ENCODE measurements around the gene ZFAND3. TPM values are rescaled to one million over a fixed set of nuclear protein-coding genes. Genes with fewer than 3 reads are reported as not detected.

The ZFAND3 gene
- polyA plus RNA-seq, 1 donor from 2014 or later, result 6.4 TPM

DNA sequence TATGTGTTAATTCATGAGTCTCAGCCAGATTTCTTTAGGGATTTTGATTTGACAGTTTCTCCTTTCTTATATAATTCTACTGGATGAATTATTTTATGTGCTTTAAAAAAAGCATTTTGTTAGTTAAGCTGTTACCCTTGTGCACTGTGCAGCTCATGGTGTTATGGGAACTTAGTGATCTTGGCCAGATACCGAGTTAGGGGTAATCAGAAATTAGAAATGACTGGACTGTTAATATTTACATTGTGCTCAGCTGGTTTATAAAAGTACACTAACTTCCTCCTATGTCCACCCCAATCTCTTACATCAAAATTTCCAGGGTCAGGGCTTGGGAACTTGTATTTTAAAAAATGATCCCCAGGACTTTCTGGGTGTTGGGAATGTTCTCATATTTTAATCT is 260.0 kb downstream of the ZFAND3 start:
- no peaks in the 10 kb centered on the region for H3K27me3 Mint-ChIP-seq
- peaks cover 7 to 24% (median 10%) of the 10 kb centered on the region in 3 donors for H3K4me1 Mint-ChIP-seq
- H3K27ac Mint-ChIP-seq, result no peak overlapping the region
- H3K9me3 Mint-ChIP-seq, result no peaks in the 10 kb centered on the region
- peaks cover 16% of the 10 kb centered on the region for H3K36me3 Mint-ChIP-seq
- no peak overlapping the region for H3K4me3 Mint-ChIP-seq

DNA sequence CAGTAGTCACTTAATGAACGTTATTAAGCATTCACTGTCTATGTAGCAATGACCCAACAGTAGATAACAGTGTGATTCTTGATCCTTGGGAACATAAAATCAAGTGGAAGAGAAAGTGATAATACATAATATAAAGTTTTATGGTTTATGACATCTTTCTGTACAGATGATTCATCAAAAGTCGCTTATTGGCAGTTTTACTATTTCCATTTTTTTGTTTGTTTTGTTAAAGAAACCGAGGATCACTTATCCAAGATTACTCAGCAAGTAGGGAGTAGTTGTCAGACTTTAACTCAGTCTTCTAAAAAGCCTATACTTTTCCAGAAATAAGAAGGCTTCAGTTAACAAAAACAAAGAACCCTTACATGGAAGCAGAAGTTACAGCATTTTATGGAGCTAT is 260.8 kb downstream of the ZFAND3 start:
- Mint-ChIP-seq H3K9me3 (no peaks in the 10 kb centered on the region), H3K27me3 (no peaks in the 10 kb centered on the region), H3K27ac (no peak overlapping the region), H3K4me1 (peaks cover 7 to 19% (median 7%) of the 10 kb centered on the region in 3 donors), H3K4me3 (no peak overlapping the region), H3K36me3 (peaks cover 13% of the 10 kb centered on the region)

DNA sequence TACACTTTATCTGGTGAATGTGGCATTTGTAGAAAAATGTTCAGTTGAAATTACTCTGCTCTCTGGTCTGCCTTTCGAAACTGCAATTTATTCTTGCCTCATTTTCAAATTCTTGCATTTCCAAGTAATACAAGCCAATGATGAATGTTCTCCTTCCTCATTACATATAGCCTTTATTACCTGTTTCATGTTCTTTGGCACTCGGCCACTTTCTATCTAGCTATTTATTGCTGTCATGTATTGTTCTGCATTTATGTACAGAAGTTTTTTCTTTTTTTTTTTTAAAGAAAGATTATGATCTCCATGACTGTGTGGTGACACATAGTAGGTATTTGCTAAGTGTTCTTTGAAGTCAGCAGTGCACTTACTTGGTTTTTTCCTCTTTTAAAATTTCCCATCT is 261.4 kb downstream of the ZFAND3 start:
- H3K27me3 Mint-ChIP-seq, result no peaks in the 10 kb centered on the region
- H3K4me3 Mint-ChIP-seq, result no peak overlapping the region
- H3K36me3 Mint-ChIP-seq, result peaks cover 15% of the 10 kb centered on the region
- H3K9me3 Mint-ChIP-seq, result no peaks in the 10 kb centered on the region
- H3K27ac Mint-ChIP-seq, result no peak overlapping the region
- H3K4me1 Mint-ChIP-seq, result peaks cover 7 to 18% (median 7%) of the 10 kb centered on the region in 3 donors

DNA sequence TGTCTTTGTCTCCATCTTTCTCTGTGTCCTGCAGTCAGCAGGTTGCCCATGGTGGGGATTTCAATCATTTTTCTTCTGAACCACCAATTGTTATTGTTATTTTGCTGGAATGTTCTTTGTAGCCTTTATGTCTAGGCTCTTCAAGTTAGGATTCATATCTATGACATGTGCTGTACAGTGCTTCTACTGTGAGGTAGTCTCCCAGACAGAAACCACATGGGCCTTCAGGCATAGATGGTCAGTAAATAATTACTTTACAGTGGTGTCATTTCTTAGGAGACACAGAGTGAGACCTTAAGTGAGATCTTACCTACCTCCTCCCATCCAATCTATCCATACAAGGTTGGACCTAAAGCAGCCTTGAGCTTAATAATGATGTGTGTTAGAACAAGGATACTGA is 265.5 kb downstream of the ZFAND3 start:
- Mint-ChIP-seq H3K4me1 (peaks cover 0 to 4% (median 0%) of the 10 kb centered on the region in 3 donors), H3K9me3 (no peaks in the 10 kb centered on the region), H3K4me3 (no peak overlapping the region), H3K36me3 (peaks cover 23% of the 10 kb centered on the region), H3K27me3 (no peaks in the 10 kb centered on the region), H3K27ac (no peak overlapping the region)

DNA sequence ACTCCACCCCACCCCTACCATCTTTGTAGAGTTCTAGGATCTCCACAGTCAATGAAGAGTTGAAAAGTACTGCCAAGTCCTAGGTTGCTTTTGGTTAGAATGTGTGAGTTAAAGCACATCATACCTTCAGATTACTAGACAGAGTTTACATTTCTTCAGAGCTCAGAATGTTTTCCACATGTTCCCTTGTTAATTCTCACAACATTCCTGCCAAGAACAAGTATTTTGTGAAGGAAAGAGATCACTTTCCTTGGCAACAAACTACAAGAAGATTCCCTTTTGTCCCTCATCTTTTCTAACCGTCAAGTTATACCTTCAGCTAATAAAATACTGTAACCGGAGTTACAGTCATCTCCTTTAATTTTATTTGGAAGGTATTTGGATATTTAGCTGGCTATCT is 266.8 kb downstream of the ZFAND3 start:
- no peaks in the 10 kb centered on the region for H3K9me3 Mint-ChIP-seq
- H3K27me3 Mint-ChIP-seq, result no peaks in the 10 kb centered on the region
- peaks cover 23% of the 10 kb centered on the region for H3K36me3 Mint-ChIP-seq
- H3K4me1 Mint-ChIP-seq, result peaks cover 0 to 3% (median 0%) of the 10 kb centered on the region in 3 donors
- H3K27ac Mint-ChIP-seq, result no peak overlapping the region
- no peak overlapping the region for H3K4me3 Mint-ChIP-seq

DNA sequence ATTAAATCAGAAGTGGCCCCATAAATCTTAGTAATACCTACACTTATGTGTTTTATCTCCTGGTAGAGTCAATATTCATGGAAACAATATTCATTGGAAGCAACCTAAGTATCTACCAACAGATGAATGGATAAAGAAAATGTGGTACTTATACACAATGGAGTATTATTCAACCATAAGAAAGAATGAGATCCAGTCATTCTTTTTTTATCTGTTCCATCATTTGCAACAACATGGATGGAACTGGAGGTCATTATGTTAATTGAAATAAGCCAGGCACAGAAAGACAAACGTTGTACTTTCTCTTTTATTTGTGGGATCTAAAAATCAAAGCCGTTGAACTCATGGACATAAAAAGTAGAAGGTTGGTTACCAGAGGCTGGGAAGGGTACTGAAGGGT is 268.5 kb downstream of the ZFAND3 start:
- H3K27me3 Mint-ChIP-seq, result no peaks in the 10 kb centered on the region
- no peak overlapping the region for H3K4me3 Mint-ChIP-seq
- no peaks in the 10 kb centered on the region for H3K9me3 Mint-ChIP-seq
- H3K27ac Mint-ChIP-seq, result no peak overlapping the region
- H3K36me3 Mint-ChIP-seq, result peaks cover 23% of the 10 kb centered on the region
- H3K4me1 Mint-ChIP-seq, result peaks cover 0 to 3% (median 0%) of the 10 kb centered on the region in 3 donors

DNA sequence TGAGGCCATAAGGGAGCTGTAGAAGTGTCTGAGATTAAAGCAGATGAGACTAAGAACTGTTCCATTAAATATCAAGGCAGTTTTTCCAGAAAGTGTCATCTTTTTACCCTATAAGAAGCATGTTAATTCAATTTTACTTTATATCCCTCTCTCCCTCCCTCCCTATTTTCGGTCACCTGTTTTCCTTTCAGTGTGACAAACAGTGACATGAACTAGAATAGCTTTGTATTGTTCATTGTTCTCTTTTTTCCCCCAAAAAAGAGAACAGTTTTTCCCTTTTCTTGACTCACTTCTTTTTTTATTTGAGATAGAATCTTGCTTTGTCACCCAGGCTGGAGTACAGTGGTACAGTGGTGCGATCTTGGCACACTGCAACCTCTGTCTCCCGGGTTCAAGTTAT is 269.3 kb downstream of the ZFAND3 start:
- H3K4me3 Mint-ChIP-seq, result no peak overlapping the region

DNA sequence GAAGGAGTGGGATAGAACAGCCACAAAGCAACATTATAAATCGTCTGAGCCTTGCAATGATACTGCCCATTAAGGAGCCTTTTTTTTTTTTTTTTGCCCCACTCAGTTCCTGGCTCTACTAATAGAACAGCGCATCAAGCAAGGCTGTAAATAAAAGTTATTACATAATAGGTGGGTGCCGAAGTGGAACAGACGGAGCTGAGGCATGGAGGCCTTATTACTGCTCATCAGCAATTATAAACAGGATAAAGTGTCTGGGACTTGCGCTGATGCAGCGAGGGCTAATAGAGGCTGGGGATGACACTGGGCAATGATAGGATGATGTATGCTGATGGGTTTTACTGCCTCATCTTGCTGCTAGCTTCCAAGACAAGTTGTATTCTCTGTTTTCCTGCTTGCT is 272.1 kb downstream of the ZFAND3 start:
- peaks cover 0 to 3% (median 0%) of the 10 kb centered on the region in 3 donors for H3K4me1 Mint-ChIP-seq
- no peak overlapping the region for H3K27ac Mint-ChIP-seq
- no peaks in the 10 kb centered on the region for H3K27me3 Mint-ChIP-seq
- peaks cover 13% of the 10 kb centered on the region for H3K36me3 Mint-ChIP-seq
- H3K4me3 Mint-ChIP-seq, result no peak overlapping the region
- no peaks in the 10 kb centered on the region for H3K9me3 Mint-ChIP-seq

More for the DNA sequence above, 269.3 kb downstream of the ZFAND3 start:
- Mint-ChIP-seq H3K27ac (no peak overlapping the region), H3K27me3 (no peaks in the 10 kb centered on the region), H3K36me3 (peaks cover 23% of the 10 kb centered on the region), H3K9me3 (no peaks in the 10 kb centered on the region), H3K4me1 (peaks cover 0 to 3% (median 0%) of the 10 kb centered on the region in 3 donors)

DNA sequence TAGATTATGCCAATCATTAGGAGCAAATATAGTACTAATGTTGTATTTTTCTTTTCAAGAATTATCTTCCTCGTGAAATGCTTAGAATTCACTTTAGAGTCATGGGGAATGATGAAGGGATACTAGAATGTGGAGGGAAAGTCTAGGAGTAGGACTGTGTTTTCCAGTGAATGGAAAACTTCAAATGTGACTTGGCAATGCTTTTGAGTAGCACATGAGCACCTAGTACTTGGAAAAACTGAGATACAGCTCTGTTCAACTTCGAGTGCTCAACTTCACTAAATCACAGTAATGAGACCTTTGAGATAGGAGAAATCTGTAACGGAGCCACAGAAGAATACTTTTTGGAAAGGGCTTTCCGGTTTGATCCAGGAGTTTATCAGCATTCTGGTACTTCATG is 272.9 kb downstream of the ZFAND3 start:
- Mint-ChIP-seq H3K9me3 (no peaks in the 10 kb centered on the region), H3K4me1 (peaks cover 0 to 3% (median 2%) of the 10 kb centered on the region in 3 donors), H3K27me3 (no peaks in the 10 kb centered on the region)

DNA sequence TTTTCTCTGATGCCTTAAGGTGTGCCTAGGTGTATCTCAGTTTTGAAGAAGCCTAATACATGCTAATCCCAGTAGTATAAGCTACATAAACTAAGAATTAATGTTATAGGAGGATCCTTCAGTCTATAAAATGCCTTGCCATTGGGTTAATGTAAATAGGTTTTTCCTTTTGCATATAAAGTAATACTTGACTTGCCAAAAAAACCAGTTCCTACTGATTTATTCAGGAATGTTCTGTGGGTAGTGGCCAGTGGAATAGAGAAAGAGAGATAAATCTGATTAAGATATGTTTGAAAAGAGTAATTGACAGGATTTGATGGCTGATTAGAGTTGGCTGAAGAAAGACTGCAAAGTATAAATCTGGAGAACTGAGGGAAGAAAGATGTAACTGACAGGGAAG is 273.4 kb downstream of the ZFAND3 start:
- Mint-ChIP-seq H3K27ac (no peak overlapping the region), H3K4me1 (peaks cover 0 to 4% (median 3%) of the 10 kb centered on the region in 3 donors), H3K27me3 (no peaks in the 10 kb centered on the region), H3K4me3 (no peak overlapping the region), H3K9me3 (no peaks in the 10 kb centered on the region), H3K36me3 (peaks cover 4% of the 10 kb centered on the region)

More for the DNA sequence above, 272.9 kb downstream of the ZFAND3 start:
- no peak overlapping the region for H3K27ac Mint-ChIP-seq
- H3K4me3 Mint-ChIP-seq, result no peak overlapping the region
- peaks cover 5% of the 10 kb centered on the region for H3K36me3 Mint-ChIP-seq

DNA sequence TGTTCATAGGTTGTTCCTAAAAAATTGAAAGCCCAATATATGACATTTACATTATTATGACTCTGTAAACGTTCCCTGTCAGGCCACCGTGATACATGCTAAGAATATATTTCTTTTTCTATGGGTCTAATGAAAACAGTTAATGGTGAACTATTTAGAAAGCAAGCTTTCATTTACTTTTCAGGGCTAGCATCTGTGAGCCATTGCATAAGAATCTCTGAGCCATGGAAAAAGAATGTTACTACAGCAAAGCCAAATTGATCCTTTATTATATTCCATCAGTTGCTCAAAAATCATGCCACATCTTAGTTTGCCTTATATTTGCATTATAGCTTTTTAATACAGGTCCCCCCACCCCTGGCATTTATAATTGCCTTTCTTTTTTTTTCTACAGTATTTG is 275.5 kb downstream of the ZFAND3 start:
- Mint-ChIP-seq H3K27me3 (no peaks in the 10 kb centered on the region), H3K4me3 (peak overlapping the region in 1 of 4 donors; percentile 65), H3K4me1 (peaks cover 0 to 5% (median 4%) of the 10 kb centered on the region in 3 donors), H3K27ac (no peak overlapping the region), H3K9me3 (no peaks in the 10 kb centered on the region), H3K36me3 (peaks cover 3% of the 10 kb centered on the region)

DNA sequence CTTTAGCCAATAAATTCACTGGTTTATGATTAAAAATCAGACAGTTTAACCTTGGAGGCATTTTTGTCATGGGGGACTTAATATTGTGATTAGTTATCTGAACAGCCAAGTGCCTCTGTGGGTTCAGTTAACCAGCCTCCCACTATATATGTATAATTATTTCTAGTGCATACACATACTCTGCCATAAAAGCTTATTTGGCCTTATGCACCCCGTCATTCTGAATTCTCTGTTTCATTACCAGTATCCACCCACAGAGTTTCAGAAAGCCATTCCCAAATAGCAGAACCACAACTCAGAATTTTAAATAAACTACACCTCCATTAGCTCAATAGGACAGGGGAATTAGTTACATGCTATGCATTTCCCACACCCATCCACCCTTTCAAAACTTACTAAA is 279.7 kb downstream of the ZFAND3 start:
- Mint-ChIP-seq H3K4me3 (no peak overlapping the region), H3K4me1 (peaks cover 0 to 7% (median 4%) of the 10 kb centered on the region in 3 donors), H3K9me3 (no peaks in the 10 kb centered on the region), H3K27me3 (no peaks in the 10 kb centered on the region), H3K27ac (no peak overlapping the region), H3K36me3 (peaks cover 3% of the 10 kb centered on the region)

DNA sequence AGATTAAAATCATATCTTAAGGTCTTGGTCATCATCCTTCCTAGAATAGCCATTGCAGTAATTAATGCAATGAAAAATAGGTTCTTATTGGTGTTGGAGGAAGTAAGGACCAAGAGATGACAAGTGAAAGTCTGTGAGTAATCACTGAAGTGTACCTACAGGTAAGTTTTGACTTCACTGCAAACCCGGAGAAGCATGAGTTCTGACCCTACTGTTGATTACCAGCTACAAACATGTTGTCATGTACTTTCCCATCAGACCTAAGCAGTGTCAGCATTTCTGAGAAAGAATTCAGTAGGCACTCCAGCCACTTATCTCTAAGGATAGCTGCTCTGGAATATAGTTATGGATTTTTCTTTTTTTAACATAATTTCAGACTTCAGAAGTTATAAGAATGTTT is 280.9 kb downstream of the ZFAND3 start:
- no peak overlapping the region for H3K27ac Mint-ChIP-seq
- peaks cover 5% of the 10 kb centered on the region for H3K36me3 Mint-ChIP-seq
- no peak overlapping the region for H3K4me3 Mint-ChIP-seq
- peaks cover 0 to 7% (median 4%) of the 10 kb centered on the region in 3 donors for H3K4me1 Mint-ChIP-seq
- H3K9me3 Mint-ChIP-seq, result no peaks in the 10 kb centered on the region
- no peaks in the 10 kb centered on the region for H3K27me3 Mint-ChIP-seq

DNA sequence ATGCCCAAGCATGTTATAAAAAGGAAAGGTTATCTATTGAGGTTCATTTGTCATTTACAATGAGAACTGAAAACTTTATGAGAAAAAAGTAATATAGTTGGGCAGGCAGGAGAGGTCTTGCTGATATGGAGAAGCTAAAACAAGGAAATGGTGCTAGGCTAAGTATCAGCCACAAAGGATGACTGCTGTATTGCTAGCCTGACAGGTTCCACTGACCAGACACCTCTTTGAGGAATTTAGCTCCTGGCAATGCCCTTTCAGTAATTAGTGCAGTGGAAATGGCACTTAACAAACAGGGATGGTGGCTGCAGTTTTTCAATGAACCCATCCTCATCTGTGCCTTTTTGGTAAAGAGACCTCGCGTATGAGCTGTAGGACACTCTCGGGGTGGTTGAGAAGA is 284.4 kb downstream of the ZFAND3 start:
- no peak overlapping the region for H3K4me3 Mint-ChIP-seq
- peaks cover 10% of the 10 kb centered on the region for H3K36me3 Mint-ChIP-seq
- H3K27me3 Mint-ChIP-seq, result no peaks in the 10 kb centered on the region
- H3K9me3 Mint-ChIP-seq, result no peaks in the 10 kb centered on the region
- no peak overlapping the region for H3K27ac Mint-ChIP-seq
- peaks cover 0 to 6% (median 1%) of the 10 kb centered on the region in 3 donors for H3K4me1 Mint-ChIP-seq

DNA sequence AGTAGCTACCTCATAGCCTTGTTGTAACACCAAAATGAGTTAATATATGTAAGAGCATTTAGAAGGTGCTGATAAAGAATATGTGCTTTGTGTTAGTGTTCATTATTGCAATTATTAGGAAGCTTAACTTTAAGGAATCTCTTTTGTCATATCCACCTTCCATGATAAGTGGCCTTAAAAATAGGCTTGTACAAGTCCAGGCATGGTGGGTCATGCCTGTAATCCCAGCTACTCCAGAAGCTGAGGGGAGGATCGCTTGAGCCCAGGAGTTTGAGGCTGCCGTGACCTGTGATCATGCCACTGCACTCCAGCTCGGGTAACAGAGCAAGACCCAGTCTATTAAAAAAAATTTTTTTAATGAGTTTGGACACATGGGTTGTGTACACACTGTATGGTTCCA is 285.5 kb downstream of the ZFAND3 start:
- Mint-ChIP-seq H3K36me3 (peaks cover 7% of the 10 kb centered on the region), H3K4me1 (peaks cover 0 to 2% (median 1%) of the 10 kb centered on the region in 3 donors), H3K9me3 (no peaks in the 10 kb centered on the region), H3K27me3 (no peaks in the 10 kb centered on the region), H3K27ac (no peak overlapping the region), H3K4me3 (no peak overlapping the region)

DNA sequence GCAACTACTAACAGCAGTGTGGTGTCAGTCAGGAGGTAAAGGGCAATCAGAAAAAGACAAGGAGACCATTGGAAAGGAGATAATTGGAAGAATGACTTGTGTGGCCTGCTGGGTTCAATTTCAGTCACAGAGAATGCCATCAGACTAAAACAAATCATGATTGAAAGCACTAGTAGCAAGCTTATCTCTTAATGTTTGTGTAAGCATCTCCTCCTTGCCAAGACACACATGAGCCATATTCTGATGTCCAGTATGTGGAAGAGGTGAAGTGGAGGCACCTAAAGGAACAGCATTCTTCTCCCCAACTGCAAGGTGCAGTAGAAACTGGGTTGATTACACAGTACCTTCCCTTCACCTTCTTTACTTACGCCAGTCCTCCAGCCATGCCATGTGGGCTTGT is 287.5 kb downstream of the ZFAND3 start:
- Mint-ChIP-seq H3K4me1 (peaks cover 1 to 2% (median 2%) of the 10 kb centered on the region in 3 donors), H3K27me3 (no peaks in the 10 kb centered on the region), H3K4me3 (no peak overlapping the region), H3K9me3 (no peaks in the 10 kb centered on the region), H3K27ac (peak overlapping the region in 1 of 3 donors; percentile 47), H3K36me3 (peaks cover 7% of the 10 kb centered on the region)

All from IgD-negative memory B cell (primary cell).